ENCODE results near the gene SAP30L.
A peak's percentile ranks its signal among the peaks of the same experiment; 100 is the strongest.

SAP30L gene

DNA sequence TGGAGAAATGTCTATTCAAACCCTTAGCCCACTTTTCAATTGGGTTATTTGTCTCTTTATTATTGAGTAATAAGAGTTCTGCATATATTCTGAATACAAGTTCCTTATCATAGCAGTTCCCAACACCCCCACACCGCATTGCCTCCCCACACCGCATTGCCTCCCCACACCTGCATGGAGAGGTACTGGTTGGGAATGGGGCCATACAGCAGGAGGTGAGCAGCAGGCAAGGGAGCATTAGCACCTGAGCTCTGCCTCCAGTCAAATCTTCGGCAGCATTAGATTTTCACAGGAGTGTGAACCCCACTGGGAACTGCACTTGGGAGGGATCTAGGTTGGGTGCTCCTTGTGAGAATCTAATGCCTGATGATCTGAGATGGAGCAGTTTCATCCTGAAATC, 10.6 kb upstream of the SAP30L start:
- FAIRE-seq: no peak
- DNase-seq (ENCODE audit: insufficient read length, low spot score): no peak
- no peak for TF ChIP-seq PAX5 (IDR thresholded peaks at IDR 0.05; ENCODE audit: insufficient read depth, low read length, severe bottlenecking)
- no peak for TF ChIP-seq POLR2AphosphoS5 (IDR thresholded peaks at IDR 0.05; ENCODE audit: low read depth, low read length)
- TF ChIP-seq TAF1 (IDR thresholded peaks at IDR 0.05; ENCODE audit: low read depth, low read length): no peak
- TF ChIP-seq SPI1 (IDR thresholded peaks at IDR 0.05; ENCODE audit: low read depth, low read length): no peak
- TF ChIP-seq POU2F2 (IDR thresholded peaks at IDR 0.05; ENCODE audit: low read depth, low read length): no peak
- no peak for TF ChIP-seq POLR2A (IDR thresholded peaks at IDR 0.05; ENCODE audit: low read depth, low read length)

GRCh38 chr5:154437281-154437965, 8.4 kb upstream of the SAP30L start:
- DNase-seq (ENCODE audit: insufficient read length, low spot score): no peak
- no peak for FAIRE-seq
- TF ChIP-seq SPI1 (IDR thresholded peaks at IDR 0.05; ENCODE audit: low read depth, low read length) (no peak), POLR2AphosphoS5 (IDR thresholded peaks at IDR 0.05; ENCODE audit: low read depth, low read length) (no peak), POLR2A (IDR thresholded peaks at IDR 0.05; ENCODE audit: low read depth, low read length) (no peak), PAX5 (IDR thresholded peaks at IDR 0.05; ENCODE audit: insufficient read depth, low read length, severe bottlenecking) (no peak), TAF1 (IDR thresholded peaks at IDR 0.05; ENCODE audit: low read depth, low read length) (no peak), POU2F2 (IDR thresholded peaks at IDR 0.05; ENCODE audit: low read depth, low read length) (no peak)

GRCh38 chr5:154440540-154440939, 5.3 kb upstream of the SAP30L start:
- FAIRE-seq (no peak), DNase-seq (ENCODE audit: insufficient read length, low spot score) (no peak)
- TF ChIP-seq SPI1 (IDR thresholded peaks at IDR 0.05; ENCODE audit: low read depth, low read length) (no peak), POLR2AphosphoS5 (IDR thresholded peaks at IDR 0.05; ENCODE audit: low read depth, low read length) (no peak), TAF1 (IDR thresholded peaks at IDR 0.05; ENCODE audit: low read depth, low read length) (no peak), POLR2A (IDR thresholded peaks at IDR 0.05; ENCODE audit: low read depth, low read length) (no peak), POU2F2 (IDR thresholded peaks at IDR 0.05; ENCODE audit: low read depth, low read length) (no peak), PAX5 (IDR thresholded peaks at IDR 0.05; ENCODE audit: insufficient read depth, low read length, severe bottlenecking) (no peak)

DNA sequence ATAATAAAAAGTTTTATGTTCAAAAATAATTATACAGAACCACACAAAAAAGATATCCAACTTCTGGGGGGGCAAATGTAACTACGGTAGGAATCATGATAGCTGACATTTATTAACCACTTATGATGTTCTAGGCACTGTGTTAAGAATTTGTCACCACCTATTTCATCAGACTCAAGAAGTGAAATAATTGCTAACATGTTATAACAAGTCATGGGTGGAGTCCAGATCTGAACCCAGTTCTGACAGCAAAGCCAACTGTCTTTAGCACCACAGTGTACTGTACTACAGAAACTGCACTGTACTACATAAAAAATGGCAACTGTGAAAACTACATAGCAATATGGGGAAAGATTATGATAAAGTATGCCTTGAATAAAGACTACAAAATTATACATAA, 3.0 kb upstream of the SAP30L start:
- FAIRE-seq: no peak
- TF ChIP-seq POLR2AphosphoS5 (IDR thresholded peaks at IDR 0.05; ENCODE audit: low read depth, low read length) (no peak), SPI1 (IDR thresholded peaks at IDR 0.05; ENCODE audit: low read depth, low read length) (no peak), PAX5 (IDR thresholded peaks at IDR 0.05; ENCODE audit: insufficient read depth, low read length, severe bottlenecking) (no peak), TAF1 (IDR thresholded peaks at IDR 0.05; ENCODE audit: low read depth, low read length) (no peak), POLR2A (IDR thresholded peaks at IDR 0.05; ENCODE audit: low read depth, low read length) (no peak), POU2F2 (IDR thresholded peaks at IDR 0.05; ENCODE audit: low read depth, low read length) (no peak)

GRCh38 chr5:154444556-154445421, 1.0 kb upstream of the SAP30L start:
- DNase-seq (ENCODE audit: insufficient read length, low spot score) (peak; percentile 15), FAIRE-seq (peak; percentile 76)
- TF ChIP-seq SPI1 (IDR thresholded peaks at IDR 0.05; ENCODE audit: low read depth, low read length) (no peak), PAX5 (IDR thresholded peaks at IDR 0.05; ENCODE audit: insufficient read depth, low read length, severe bottlenecking) (no peak), POLR2A (IDR thresholded peaks at IDR 0.05; ENCODE audit: low read depth, low read length) (no peak), POU2F2 (IDR thresholded peaks at IDR 0.05; ENCODE audit: low read depth, low read length) (no peak), TAF1 (IDR thresholded peaks at IDR 0.05; ENCODE audit: low read depth, low read length) (no peak), POLR2AphosphoS5 (IDR thresholded peaks at IDR 0.05; ENCODE audit: low read depth, low read length) (no peak)

More for the DNA sequence above, 3.0 kb upstream of the SAP30L start:
- no peak for DNase-seq (ENCODE audit: insufficient read length, low spot score)

DNA sequence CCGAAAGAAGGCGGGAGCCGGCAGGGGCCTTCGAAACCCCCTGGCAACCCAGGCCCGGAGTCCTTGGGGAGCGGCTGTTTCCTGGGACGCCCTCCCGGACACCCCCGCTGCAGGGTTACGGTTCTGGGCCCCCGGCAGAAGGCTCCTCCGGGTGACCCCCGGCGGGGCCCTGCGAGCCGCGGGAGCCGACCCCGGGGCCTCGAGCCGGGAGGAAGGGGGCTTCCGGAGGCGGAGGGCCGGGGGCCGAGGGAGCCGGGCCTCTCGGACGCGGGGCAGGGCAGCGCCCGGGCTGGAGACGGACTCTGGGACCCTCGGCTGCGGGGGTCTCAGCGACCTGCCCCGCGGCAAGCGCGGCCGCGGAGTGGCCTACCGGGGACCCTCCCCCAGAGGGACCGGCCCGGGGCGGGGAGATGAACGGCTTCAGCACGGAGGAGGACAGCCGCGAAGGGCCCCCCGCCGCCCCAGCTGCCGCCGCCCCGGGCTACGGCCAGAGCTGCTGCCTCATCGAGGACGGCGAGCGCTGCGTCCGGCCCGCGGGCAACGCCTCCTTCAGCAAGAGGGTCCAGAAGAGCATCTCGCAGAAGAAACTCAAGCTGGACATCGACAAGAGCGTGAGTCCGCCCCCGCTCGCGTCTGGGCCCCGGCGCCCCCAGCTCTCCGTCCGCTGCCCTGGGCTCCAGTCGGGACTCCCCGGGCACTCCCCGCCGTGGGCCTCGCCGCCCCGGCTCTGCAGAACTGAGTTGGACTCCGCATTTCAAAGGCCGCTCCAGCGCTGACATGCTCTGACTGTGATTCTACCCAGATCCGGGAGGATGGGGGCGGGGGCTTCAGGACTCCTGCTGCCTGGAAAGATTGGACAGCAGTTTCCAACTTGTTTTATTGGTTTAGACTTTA, 645 bp downstream of the SAP30L start:
- TF ChIP-seq SPI1 (IDR thresholded peaks at IDR 0.05; ENCODE audit: low read depth, low read length) (no peak), PAX5 (IDR thresholded peaks at IDR 0.05; ENCODE audit: insufficient read depth, low read length, severe bottlenecking) (no peak), POLR2AphosphoS5 (IDR thresholded peaks at IDR 0.05; ENCODE audit: low read depth, low read length) (no peak), TAF1 (IDR thresholded peaks at IDR 0.05; ENCODE audit: low read depth, low read length) (no peak), POLR2A (IDR thresholded peaks at IDR 0.05; ENCODE audit: low read depth, low read length) (no peak), POU2F2 (IDR thresholded peaks at IDR 0.05; ENCODE audit: low read depth, low read length) (no peak)
- peak; percentile 33 for DNase-seq (ENCODE audit: insufficient read length, low spot score)
- FAIRE-seq: no peak

GRCh38 chr5:154447089-154447725, 1.4 kb downstream of the SAP30L start:
- DNase-seq (ENCODE audit: insufficient read length, low spot score) (no peak), FAIRE-seq (no peak)
- TF ChIP-seq POLR2AphosphoS5 (IDR thresholded peaks at IDR 0.05; ENCODE audit: low read depth, low read length): no peak
- TF ChIP-seq PAX5 (IDR thresholded peaks at IDR 0.05; ENCODE audit: insufficient read depth, low read length, severe bottlenecking): no peak
- no peak for TF ChIP-seq POLR2A (IDR thresholded peaks at IDR 0.05; ENCODE audit: low read depth, low read length)
- no peak for TF ChIP-seq POU2F2 (IDR thresholded peaks at IDR 0.05; ENCODE audit: low read depth, low read length)
- TF ChIP-seq TAF1 (IDR thresholded peaks at IDR 0.05; ENCODE audit: low read depth, low read length): no peak
- TF ChIP-seq SPI1 (IDR thresholded peaks at IDR 0.05; ENCODE audit: low read depth, low read length): no peak

- FAIRE-seq (peak; percentile 28), DNase-seq (ENCODE audit: insufficient read length, low spot score) (no peak)
- no peak for TF ChIP-seq PAX5 (IDR thresholded peaks at IDR 0.05; ENCODE audit: insufficient read depth, low read length, severe bottlenecking)
- no peak for TF ChIP-seq POU2F2 (IDR thresholded peaks at IDR 0.05; ENCODE audit: low read depth, low read length)
- TF ChIP-seq SPI1 (IDR thresholded peaks at IDR 0.05; ENCODE audit: low read depth, low read length): no peak
- no peak for TF ChIP-seq POLR2A (IDR thresholded peaks at IDR 0.05; ENCODE audit: low read depth, low read length)
- TF ChIP-seq POLR2AphosphoS5 (IDR thresholded peaks at IDR 0.05; ENCODE audit: low read depth, low read length): no peak
- no peak for TF ChIP-seq TAF1 (IDR thresholded peaks at IDR 0.05; ENCODE audit: low read depth, low read length)
These were observed 4.0 kb downstream of the SAP30L start for GRCh38 chr5:154449786-154450185.

All from GM12891 (cell line).